K562 (cell line): ENCODE results near the gene EFNA2. TPM values are rescaled to one million over a fixed set of nuclear protein-coding genes. Genes with fewer than 3 reads are reported as not detected.
A peak's percentile ranks its signal among the peaks of the same experiment; 100 is the strongest.

Experiments
- FOXP1 ChIP-seq: sonication (generic); formaldehyde crosslinking; IDR thresholded peaks from 2 replicates; pipeline ENCODE4 v1.8.0; 2022; ENCODE audit warnings: mild to moderate bottlenecking, missing genetic modification reagents
- HNRNPUL1 ChIP-seq: fragments of 200-400 bp; formaldehyde crosslinking; IDR thresholded peaks from 2 replicates; pipeline ENCODE4 v1.6.1; 2017; ENCODE audit warnings: low read length
- MYNN ChIP-seq, 2 experiments: sonication (generic); formaldehyde crosslinking in 1 of 2; IDR thresholded peaks; 2 replicates each; pipeline versions ENCODE4 v1.5.0 to v1.6.1; 2016 to 2020; ENCODE audit warnings: antibody characterized with exemption in 1 of 2, missing genetic modification reagents in 1 of 2
- NCOR1 ChIP-seq: fragments of 450-650 bp; IDR thresholded peaks from 2 replicates; pipeline ENCODE4 v1.6.1; 2016; ENCODE audit warnings: mild to moderate bottlenecking, moderate library complexity
- RBBP5 ChIP-seq: fragments of 200-600 bp; sonication (generic); IDR thresholded peaks from 2 replicates; pipeline ENCODE4 v1.6.1; 2012; ENCODE audit warnings: borderline replicate concordance, mild to moderate bottlenecking, low read length, control low read depth, inconsistent platforms; ENCODE audit not compliant: insufficient read depth, poor library complexity, severe bottlenecking
- RBM22 ChIP-seq: fragments of 200-400 bp; formaldehyde crosslinking; IDR thresholded peaks from 2 replicates; pipeline ENCODE4 v1.6.1; 2018; ENCODE audit warnings: low read length, low read depth; ENCODE audit not compliant: poor library complexity, severe bottlenecking
- SAP30 ChIP-seq: fragments of 200-600 bp; sonication (generic); IDR thresholded peaks from 2 replicates; pipeline ENCODE4 v1.6.1; 2012; ENCODE audit warnings: borderline replicate concordance, low read depth, mild to moderate bottlenecking, moderate library complexity, low read length, control low read depth, inconsistent platforms; ENCODE audit not compliant: insufficient read depth, poor library complexity, severe bottlenecking
- ZBTB17 ChIP-seq: fragments of 450-650 bp; formaldehyde crosslinking; IDR thresholded peaks from 2 replicates; pipeline ENCODE4 v1.4.0; 2020; ENCODE audit warnings: mild to moderate bottlenecking
- ZNF384 ChIP-seq: IDR thresholded peaks from 2 replicates; pipeline ENCODE4 v1.6.1; 2012; ENCODE audit warnings: low read depth, low read length, improper control_type of control experiment
- polyA plus RNA-seq, 8 experiments: library from polyadenylated mRNA; depleted of rRNA in 4 of 8; stranded (reverse) in 5 of 8; unstranded in 3 of 8; fragments of >200 nt; fragmentation: Nextera tagmentation in 2 of 8; fragmentation: Illumina TruSeq in 1 of 8; extraction: Ambion mirVana in 2 of 8; extraction: Trizol in 1 of 8; gene quantifications; 2 replicates each; pipeline versions ENCODE4 v1.2.1 to v1.2.3, GENCODE V29; 2011 to 2014; ENCODE audit warnings: inconsistent platforms in 1 of 8, missing spikeins in 1 of 8
- total RNA-seq, 7 experiments: library from RNA; depleted of rRNA in 6 of 7; stranded (reverse); fragments of >200 nt in 6 of 7; fragmentation: Illumina TruSeq in 2 of 7; extraction: Trizol in 2 of 7; gene quantifications; 2 replicates each; pipeline versions ENCODE4 v1.2.1 to v1.2.3, GENCODE V29; 2011 to 2021; ENCODE audit warnings: low replicate concordance in 1 of 7
- TF ChIP-seq, protein P1 (sequence below): sonication (generic); formaldehyde crosslinking; IDR thresholded peaks from 2 replicates; pipeline ENCODE4 v1.8.0; 2022; ENCODE audit warnings: mild to moderate bottlenecking, missing genetic modification reagents, borderline replicate concordance
- TF ChIP-seq, protein P2 (sequence below), 2 experiments: IDR thresholded peaks; 2 replicates each; pipeline ENCODE4 v1.6.1; 2011; ENCODE audit warnings: borderline replicate concordance in 1 of 2, control low read depth in 1 of 2, low read depth in 1 of 2, low read length in 1 of 2, mild to moderate bottlenecking in 1 of 2, mixed read lengths in 1 of 2, moderate library complexity in 1 of 2; ENCODE audit not compliant: insufficient read depth in 1 of 2, insufficient read length in 1 of 2, poor library complexity in 1 of 2, severe bottlenecking in 1 of 2; ENCODE audit errors: extremely low read depth in 1 of 2

The EFNA2 gene
- total and polyA plus RNA-seq, 9 of the 15 experiments (the other 6 are each of a cell fraction or from before 2014, with no cell fraction given) = 0.11 to 0.44 (median 0.15) TPM; not detected in 6

DNA sequence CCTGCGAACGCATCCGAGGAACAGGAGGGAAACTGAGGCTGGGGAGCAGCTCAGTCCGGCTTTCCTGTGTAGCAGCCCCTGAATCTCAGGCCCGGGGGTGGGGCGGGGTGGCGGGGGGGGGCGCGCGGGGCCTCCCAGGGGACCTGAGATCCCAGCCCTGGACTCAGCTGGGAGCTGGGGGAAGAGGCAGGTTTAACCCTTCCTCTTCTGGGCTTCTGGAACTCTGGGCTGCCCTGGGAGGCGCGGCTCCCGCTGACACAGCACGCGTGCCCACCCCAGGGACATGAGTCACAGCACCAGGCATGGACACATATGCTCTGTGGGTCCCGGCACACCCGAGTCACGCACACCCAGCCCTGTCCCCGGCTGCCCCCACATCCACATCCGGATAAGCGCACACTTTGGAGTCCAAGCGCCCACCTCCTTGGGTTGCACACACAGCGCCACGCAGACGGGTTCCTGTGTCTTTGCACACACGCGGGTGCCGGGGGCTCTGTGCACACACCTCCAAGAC lies 20.0 kb upstream of the EFNA2 start (continued):
- TF ChIP-seq ZNF384 (no peak), NCOR1 (0 out of 2 replicates have a peak, but pooled peaks have one; percentile 8), RBM22 (no peak), HNRNPUL1 (no peak), MYNN (IDR thresholded peaks at IDR 0.05) (0 out of 2 replicates have a peak, but pooled peaks have one; percentile 8), MYNN (CRISPR knock-in tag; IDR thresholded peaks at IDR 0.05) (no peak), ZBTB17 (CRISPR knock-in tag) (no peak), FOXP1 (peak; percentile 34), RBBP5 (peak; percentile 56), SAP30 (peak; percentile 39)
- TF ChIP-seq, protein P1, sequence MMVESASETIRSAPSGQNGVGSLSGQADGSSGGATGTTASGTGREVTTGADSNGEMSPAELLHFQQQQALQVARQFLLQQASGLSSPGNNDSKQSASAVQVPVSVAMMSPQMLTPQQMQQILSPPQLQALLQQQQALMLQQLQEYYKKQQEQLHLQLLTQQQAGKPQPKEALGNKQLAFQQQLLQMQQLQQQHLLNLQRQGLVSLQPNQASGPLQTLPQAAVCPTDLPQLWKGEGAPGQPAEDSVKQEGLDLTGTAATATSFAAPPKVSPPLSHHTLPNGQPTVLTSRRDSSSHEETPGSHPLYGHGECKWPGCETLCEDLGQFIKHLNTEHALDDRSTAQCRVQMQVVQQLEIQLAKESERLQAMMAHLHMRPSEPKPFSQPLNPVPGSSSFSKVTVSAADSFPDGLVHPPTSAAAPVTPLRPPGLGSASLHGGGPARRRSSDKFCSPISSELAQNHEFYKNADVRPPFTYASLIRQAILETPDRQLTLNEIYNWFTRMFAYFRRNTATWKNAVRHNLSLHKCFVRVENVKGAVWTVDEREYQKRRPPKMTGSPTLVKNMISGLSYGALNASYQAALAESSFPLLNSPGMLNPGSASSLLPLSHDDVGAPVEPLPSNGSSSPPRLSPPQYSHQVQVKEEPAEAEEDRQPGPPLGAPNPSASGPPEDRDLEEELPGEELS = 0 out of 2 replicates have a peak, but pooled peaks have one; percentile 16
- TF ChIP-seq, protein P2, sequence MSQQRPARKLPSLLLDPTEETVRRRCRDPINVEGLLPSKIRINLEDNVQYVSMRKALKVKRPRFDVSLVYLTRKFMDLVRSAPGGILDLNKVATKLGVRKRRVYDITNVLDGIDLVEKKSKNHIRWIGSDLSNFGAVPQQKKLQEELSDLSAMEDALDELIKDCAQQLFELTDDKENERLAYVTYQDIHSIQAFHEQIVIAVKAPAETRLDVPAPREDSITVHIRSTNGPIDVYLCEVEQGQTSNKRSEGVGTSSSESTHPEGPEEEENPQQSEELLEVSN (IDR thresholded peaks at IDR 0.05; ENCODE audit: borderline replicate concordance in 1 of 2, extremely low read depth in 1 of 2, insufficient read depth in 1 of 2, insufficient read length in 1 of 2, low read depth in 1 of 2, low read length in 1 of 2, poor library complexity in 1 of 2, severe bottlenecking in 1 of 2) = peak in 1 of 2 experiments; percentile 13
